Neural cell (in vitro differentiated cells): ENCODE data around the gene LYPD6B. TPM values are rescaled to one million over a fixed set of nuclear protein-coding genes. Genes with fewer than 3 reads are reported as not detected.

ENCODE experiments used
- H2AFZ ChIP-seq: fragments of 200-600, 300-800 bp; sonication (generic), shearing (Covaris generic); 2 replicates; pipeline ENCODE4 v1.6.0; 2014; ENCODE audit warnings: low read depth, mild to moderate bottlenecking, antibody characterized with exemption, low read length, moderate library complexity
- H3F3A ChIP-seq: fragments of 200-600 bp; shearing (Covaris generic); 2 replicates; pipeline ENCODE4 v1.6.1; 2016; ENCODE audit warnings: mild to moderate bottlenecking, moderate library complexity, mixed read lengths, antibody characterized with exemption, low read length; ENCODE audit not compliant: insufficient read depth, poor library complexity, severe bottlenecking
- H3K27ac ChIP-seq: fragments of 200-600, 300-800 bp; sonication (generic), shearing (Covaris generic); 2 replicates; pipeline ENCODE4 v1.5.1; 2014; ENCODE audit warnings: mild to moderate bottlenecking, low read length, moderate library complexity
- H3K27me3 ChIP-seq: fragments of 300-800, 200-600 bp; sonication (generic), shearing (Covaris generic); 2 replicates; pipeline ENCODE4 v1.6.0; 2014; ENCODE audit warnings: mild to moderate bottlenecking, low read depth, low read length, moderate library complexity; ENCODE audit not compliant: insufficient read depth
- H3K36me3 ChIP-seq: fragments of 300-800, 200-600 bp; sonication (generic), shearing (Covaris generic); 2 replicates; pipeline ENCODE4 v1.5.1; 2014; ENCODE audit warnings: mild to moderate bottlenecking, antibody characterized with exemption, low read length, moderate library complexity; ENCODE audit not compliant: insufficient read depth
- H3K4me2 ChIP-seq: fragments of 300-800, 200-600 bp; sonication (generic), shearing (Covaris generic); 2 replicates; pipeline ENCODE4 v1.6.0; 2014; ENCODE audit warnings: mild to moderate bottlenecking, low read length
- H3K4me3 ChIP-seq: fragments of 300-800, 200-600 bp; sonication (generic), shearing (Covaris generic); 2 replicates; pipeline ENCODE4 v1.5.1; 2014; ENCODE audit warnings: mild to moderate bottlenecking, low read length, moderate library complexity
- H3K79me2 ChIP-seq: fragments of 200-600 bp; shearing (Covaris generic); replicated peaks from 2 replicates; pipeline ENCODE4 v1.6.0; 2014; ENCODE audit warnings: mild to moderate bottlenecking, low read length, moderate library complexity; ENCODE audit not compliant: insufficient read depth
- H3K9ac ChIP-seq: fragments of 300-800, 200-600 bp; sonication (generic), shearing (Covaris generic); 2 replicates; pipeline ENCODE4 v1.6.1; 2016; ENCODE audit warnings: mild to moderate bottlenecking, low read length, mixed read lengths
- H3K9me2 ChIP-seq: fragments of 200-600 bp; shearing (Covaris generic); 2 replicates; pipeline ENCODE4 v1.6.1; 2016; ENCODE audit warnings: mild to moderate bottlenecking, low read length, mixed read lengths; ENCODE audit not compliant: insufficient read depth
- H3K9me3 ChIP-seq: fragments of 200-600, 300-800 bp; sonication (generic), shearing (Covaris generic); 2 replicates; pipeline ENCODE4 v1.6.1; 2016; ENCODE audit warnings: mild to moderate bottlenecking, mixed run types, low read length, moderate library complexity, mixed read lengths
- H4K20me1 ChIP-seq: fragments of 200-600 bp; shearing (Covaris generic); 2 replicates; pipeline ENCODE4 v1.6.1; 2016; ENCODE audit warnings: mild to moderate bottlenecking, mixed run types; ENCODE audit not compliant: insufficient read depth
- CTCF ChIP-seq: fragments of 450-650 bp; IDR thresholded peaks from 2 replicates; pipeline ENCODE4 v1.5.1; 2014; ENCODE audit warnings: antibody characterized with exemption, mild to moderate bottlenecking, moderate library complexity; ENCODE audit not compliant: poor library complexity, severe bottlenecking
- EP300 ChIP-seq: fragments of 450-650 bp; conservative IDR thresholded peaks from 2 replicates; pipeline ENCODE4 v1.6.1; 2014; ENCODE audit warnings: antibody characterized with exemption, mild to moderate bottlenecking, moderate library complexity; ENCODE audit not compliant: poor library complexity, severe bottlenecking
- EZH2 ChIP-seq: fragments of 200-600, 300-800 bp; shearing (Covaris generic), sonication (generic); IDR thresholded peaks from 2 replicates; pipeline ENCODE4 v1.6.1; 2014; ENCODE audit warnings: antibody characterized with exemption, low read length, borderline replicate concordance, mild to moderate bottlenecking; ENCODE audit not compliant: insufficient read depth, poor library complexity, severe bottlenecking
- MXI1 ChIP-seq: fragments of 450-650 bp; conservative IDR thresholded peaks from 2 replicates; pipeline ENCODE4 v1.6.1; 2014; ENCODE audit warnings: antibody characterized with exemption, mild to moderate bottlenecking; ENCODE audit not compliant: poor library complexity, severe bottlenecking
- POLR2AphosphoS5 ChIP-seq: IDR thresholded peaks from 2 replicates; pipeline ENCODE4 v1.6.1; 2012
- RAD21 ChIP-seq: fragments of 450-650 bp; conservative IDR thresholded peaks from 2 replicates; pipeline ENCODE4 v1.6.1; 2014; ENCODE audit warnings: antibody characterized with exemption, mild to moderate bottlenecking, moderate library complexity
- REST ChIP-seq: IDR thresholded peaks from 2 replicates; pipeline ENCODE4 v1.6.1; 2012; ENCODE audit warnings: borderline replicate concordance
- SMC3 ChIP-seq: fragments of 450-650 bp; conservative IDR thresholded peaks from 2 replicates; pipeline ENCODE4 v1.6.1; 2014; ENCODE audit warnings: antibody characterized with exemption, mild to moderate bottlenecking, moderate library complexity; ENCODE audit not compliant: poor library complexity
- TAF1 ChIP-seq: IDR thresholded peaks from 2 replicates; pipeline ENCODE4 v1.6.1; 2012; ENCODE audit warnings: low read depth
- polyA plus RNA-seq: library from polyadenylated mRNA; depleted of rRNA; stranded (reverse); fragments of >200 nt; gene quantifications from 2 replicates; pipeline ENCODE4 v1.2.3, GENCODE V29; 2014

The LYPD6B gene
- polyA plus RNA-seq, 1 donor from 2014 or later, result 0.68 TPM

GRCh38 chr2:149191915-149192314 is 153.4 kb downstream of the LYPD6B start (continued):
- TF ChIP-seq EP300, result no peak

GRCh38 chr2:149192427-149192826 is 153.9 kb downstream of the LYPD6B start:
- Histone ChIP-seq H3K9me3 (no peaks in the 10 kb centered on the region), H2AFZ (no peak overlapping the region), H3K4me2 (no peak overlapping the region), H3K4me3 (no peak overlapping the region), H3F3A (no peaks in the 10 kb centered on the region), H3K36me3 (no peaks in the 10 kb centered on the region), H3K27ac (no peak overlapping the region), H3K9ac (no peak overlapping the region), H4K20me1 (no peaks in the 10 kb centered on the region), H3K9me2 (no peaks in the 10 kb centered on the region), H3K79me2 (no peaks in the 10 kb centered on the region), H3K27me3 (no peaks in the 10 kb centered on the region)
- TF ChIP-seq POLR2AphosphoS5 (no peak), TAF1 (no peak), SMC3 (no peak), CTCF (no peak), EZH2 (no peak), MXI1 (no peak), RAD21 (no peak), REST (no peak), EP300 (no peak)

- Histone ChIP-seq H3K27ac (no peak overlapping the region), H3K36me3 (no peaks in the 10 kb centered on the region), H3K79me2 (no peaks in the 10 kb centered on the region), H4K20me1 (no peaks in the 10 kb centered on the region), H3K4me2 (no peak overlapping the region), H3K4me3 (no peak overlapping the region), H3K9ac (no peak overlapping the region), H3K9me2 (no peaks in the 10 kb centered on the region), H3K27me3 (no peaks in the 10 kb centered on the region), H3K9me3 (no peaks in the 10 kb centered on the region), H2AFZ (no peak overlapping the region), H3F3A (no peaks in the 10 kb centered on the region)
- no peak for TF ChIP-seq RAD21
- TF ChIP-seq EP300, result peak; percentile 43
- TF ChIP-seq POLR2AphosphoS5, result peak; percentile 58
- no peak for TF ChIP-seq REST
These were observed 161.6 kb downstream of the LYPD6B start for GRCh38 chr2:149200109-149200520.
